CD4-positive, alpha-beta T cell (primary cell): ENCODE measurements around the gene DRAM1. TPM values are rescaled to one million over a fixed set of nuclear protein-coding genes. Genes with fewer than 3 reads are reported as not detected.
A peak's percentile ranks its signal among the peaks of the same experiment; 100 is the strongest.

Experiments used
- ATAC-seq: fragments of 200-7000 bp; cut with Tn5 transposase; one replicate; pipeline ENCODE4 v1.10.0; 2022; ENCODE audit warnings: mild to moderate bottlenecking; ENCODE audit not compliant: poor library complexity
- CTCF ChIA-PET: fragments of 350-600 bp; sonication (Branson Sonifier 250); formaldehyde crosslinking; loops from one replicate; lab custom pipeline; 2021; ENCODE audit warnings: antibody characterized with exemption, inconsistent platforms; lab: Charles Lee
- POLR2A ChIA-PET: fragments of 350-600 bp; sonication (Branson Sonifier 250); formaldehyde crosslinking; loops from one replicate; lab custom pipeline; 2021; ENCODE audit warnings: antibody characterized with exemption, inconsistent platforms; lab: Charles Lee
- DNase-seq, 14 experiments: peaks; one replicate each; pipeline ENCODE4 v3.0.0-alpha.2; 2013 to 2020; ENCODE audit warnings: mixed read lengths in 2 of 14
- H3K27ac ChIP-seq, 2 donors: one replicate each; pipeline versions ENCODE4 v1.5.1 to v1.7.0; 2013; ENCODE audit warnings: low read length in 2 of 2, low read depth in 1 of 2, mild to moderate bottlenecking in 1 of 2
- H3K27me3 ChIP-seq, 2 experiments: 1 replicate in 1 of 2; 2 replicates in 1 of 2; pipeline versions ENCODE4 v1.6.1 to v1.7.0; 2013; ENCODE audit warnings: low read length in 2 of 2, control low read depth in 1 of 2, mild to moderate bottlenecking in 1 of 2, moderate library complexity in 1 of 2; ENCODE audit not compliant: insufficient read depth in 2 of 2, control insufficient read depth in 1 of 2
- H3K36me3 ChIP-seq: one replicate; pipeline ENCODE4 v1.6.1; 2013; ENCODE audit warnings: low read length, control low read depth; ENCODE audit not compliant: insufficient read depth
- H3K4me1 ChIP-seq: one replicate; pipeline ENCODE4 v1.6.1; 2013; ENCODE audit warnings: low read length, control low read depth; ENCODE audit not compliant: insufficient read depth
- H3K4me3 ChIP-seq: one replicate; pipeline ENCODE4 v1.5.1; 2013; ENCODE audit warnings: mild to moderate bottlenecking, low read length, moderate library complexity
- H3K9me3 ChIP-seq, 2 experiments: 1 replicate in 1 of 2; 2 replicates in 1 of 2; pipeline versions ENCODE4 v1.6.1 to v1.7.0; 2013; ENCODE audit warnings: low read length in 2 of 2, mild to moderate bottlenecking in 2 of 2, control low read depth in 1 of 2, moderate library complexity in 1 of 2; ENCODE audit not compliant: control insufficient read depth in 1 of 2, insufficient read depth in 1 of 2
- H3K27ac Mint-ChIP-seq: one replicate; pipeline ENCODE4 v1.8.0; 2020; ENCODE audit warnings: mixed read lengths
- H3K27me3 Mint-ChIP-seq: one replicate; pipeline ENCODE4 v1.8.0; 2021; ENCODE audit warnings: mixed read lengths
- H3K36me3 Mint-ChIP-seq: one replicate; pipeline ENCODE4 v1.8.0; 2021; ENCODE audit warnings: low read depth, mixed read lengths
- H3K4me1 Mint-ChIP-seq: one replicate; pipeline ENCODE4 v1.8.0; 2021; ENCODE audit warnings: low read depth, mixed read lengths
- H3K4me3 Mint-ChIP-seq: one replicate; pipeline ENCODE4 v1.8.0; 2020; ENCODE audit warnings: mild to moderate bottlenecking, mixed read lengths
- H3K9me3 Mint-ChIP-seq: one replicate; pipeline ENCODE4 v1.8.0; 2020; ENCODE audit warnings: mixed read lengths
- intact Hi-C, 2 experiments: fragments of 100-400 bp; cut with DNase I in 1 of 2; cut with micrococcal nuclease in 1 of 2; formaldehyde crosslinking; loops; one replicate each; pipeline versions ENCODE4 v1.15.1 to v1.9.0; 2023 to 2025; cut with DNase I, micrococcal nuclease
- total RNA-seq, 174 experiments: library from RNA in 2 of 174; stranded (reverse) in 2 of 174; gene quantifications; one replicate each; pipeline ENCODE4 v1.2.3 and lab custom pipeline; 2021 to 2026
- TF ChIP-seq, protein P1 (sequence below): fragments of 200-600 bp; IDR thresholded peaks from one replicate; pipeline ENCODE4 v1.8.0; 2022; ENCODE audit warnings: antibody characterized with exemption, mild to moderate bottlenecking

DRAM1 gene
- total RNA-seq, 2 experiments from 2014 or later, result 1.3 to 1.6 TPM

DNA sequence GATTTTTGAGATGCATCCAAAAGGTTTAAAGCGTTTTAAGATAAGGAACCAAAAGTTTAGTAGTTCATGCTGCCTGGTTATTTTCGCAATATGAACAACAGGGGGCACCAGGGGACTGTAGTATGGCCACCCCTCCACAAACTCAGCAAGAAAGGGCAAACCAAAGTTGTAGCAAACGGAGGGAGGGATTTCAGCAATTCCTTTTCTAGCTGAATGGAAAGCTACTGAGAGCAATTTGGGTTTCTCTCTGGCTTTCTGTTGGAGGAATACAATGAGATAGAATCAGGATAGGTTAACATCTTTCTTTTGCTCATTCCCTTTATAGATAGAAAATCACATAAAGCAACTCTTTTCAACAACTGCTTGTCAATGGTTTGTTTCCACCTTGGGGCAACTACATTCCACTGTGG lies 62.5 kb downstream of the DRAM1 start:
- DNase-seq (peak; percentile 20 to 75 (median 38)), ATAC-seq (peak; percentile 71)
- intact Hi-C loops, result loop anchor here (1.0 to 5.0 kb wide), 3 partner anchors 544 to 1609 kb away; no protein-coding TSS in a partner anchor
- ChIA-PET CTCF (interaction anchor here (1.3 to 1.6 kb wide), 3 partner anchors 26 to 1609 kb away, joined by 3 read pairs; no protein-coding TSS in a partner anchor), POLR2A (no interaction called here)
- Histone ChIP-seq H3K36me3 (no peaks in the 10 kb centered on the region), H3K27ac (no peak overlapping the region), H3K27me3 (no peaks in the 10 kb centered on the region), H3K4me1 (no peaks in the 10 kb centered on the region), H3K4me3 (no peak overlapping the region), H3K9me3 (no peaks in the 10 kb centered on the region)
- Mint-ChIP-seq H3K4me3 (no peak overlapping the region), H3K27me3 (peaks cover 19% of the 10 kb centered on the region), H3K9me3 (no peaks in the 10 kb centered on the region), H3K36me3 (no peaks in the 10 kb centered on the region), H3K4me1 (no peaks in the 10 kb centered on the region), H3K27ac (no peak overlapping the region)
- TF ChIP-seq, protein P1, sequence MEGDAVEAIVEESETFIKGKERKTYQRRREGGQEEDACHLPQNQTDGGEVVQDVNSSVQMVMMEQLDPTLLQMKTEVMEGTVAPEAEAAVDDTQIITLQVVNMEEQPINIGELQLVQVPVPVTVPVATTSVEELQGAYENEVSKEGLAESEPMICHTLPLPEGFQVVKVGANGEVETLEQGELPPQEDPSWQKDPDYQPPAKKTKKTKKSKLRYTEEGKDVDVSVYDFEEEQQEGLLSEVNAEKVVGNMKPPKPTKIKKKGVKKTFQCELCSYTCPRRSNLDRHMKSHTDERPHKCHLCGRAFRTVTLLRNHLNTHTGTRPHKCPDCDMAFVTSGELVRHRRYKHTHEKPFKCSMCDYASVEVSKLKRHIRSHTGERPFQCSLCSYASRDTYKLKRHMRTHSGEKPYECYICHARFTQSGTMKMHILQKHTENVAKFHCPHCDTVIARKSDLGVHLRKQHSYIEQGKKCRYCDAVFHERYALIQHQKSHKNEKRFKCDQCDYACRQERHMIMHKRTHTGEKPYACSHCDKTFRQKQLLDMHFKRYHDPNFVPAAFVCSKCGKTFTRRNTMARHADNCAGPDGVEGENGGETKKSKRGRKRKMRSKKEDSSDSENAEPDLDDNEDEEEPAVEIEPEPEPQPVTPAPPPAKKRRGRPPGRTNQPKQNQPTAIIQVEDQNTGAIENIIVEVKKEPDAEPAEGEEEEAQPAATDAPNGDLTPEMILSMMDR, result peak; percentile 74

- H3K4me3 Mint-ChIP-seq, result no peak overlapping the region
- Histone ChIP-seq H3K36me3 (no peaks in the 10 kb centered on the region), H3K4me1 (no peaks in the 10 kb centered on the region), H3K9me3 (no peaks in the 10 kb centered on the region), H3K27me3 (no peaks in the 10 kb centered on the region), H3K27ac (no peak overlapping the region), H3K4me3 (no peak overlapping the region)
- ChIA-PET CTCF (interaction anchor here (1.3 to 1.6 kb wide), 3 partner anchors 26 to 1608 kb away, joined by 3 read pairs; no protein-coding TSS in a partner anchor), POLR2A (no interaction called here)
- DNase-seq (no peak), ATAC-seq (no peak)
- no peaks in the 10 kb centered on the region for H3K36me3 Mint-ChIP-seq
- TF ChIP-seq, protein P1, result no peak
- no peaks in the 10 kb centered on the region for H3K9me3 Mint-ChIP-seq
- no peak overlapping the region for H3K27ac Mint-ChIP-seq
- peaks cover 18% of the 10 kb centered on the region for H3K27me3 Mint-ChIP-seq
- no peaks in the 10 kb centered on the region for H3K4me1 Mint-ChIP-seq
- intact Hi-C loops, result loop anchor here (1.0 to 5.0 kb wide), 3 partner anchors 544 to 1608 kb away; no protein-coding TSS in a partner anchor
Observed at GRCh38 chr12:101940400-101940950, 63.1 kb downstream of the DRAM1 start.

DNA sequence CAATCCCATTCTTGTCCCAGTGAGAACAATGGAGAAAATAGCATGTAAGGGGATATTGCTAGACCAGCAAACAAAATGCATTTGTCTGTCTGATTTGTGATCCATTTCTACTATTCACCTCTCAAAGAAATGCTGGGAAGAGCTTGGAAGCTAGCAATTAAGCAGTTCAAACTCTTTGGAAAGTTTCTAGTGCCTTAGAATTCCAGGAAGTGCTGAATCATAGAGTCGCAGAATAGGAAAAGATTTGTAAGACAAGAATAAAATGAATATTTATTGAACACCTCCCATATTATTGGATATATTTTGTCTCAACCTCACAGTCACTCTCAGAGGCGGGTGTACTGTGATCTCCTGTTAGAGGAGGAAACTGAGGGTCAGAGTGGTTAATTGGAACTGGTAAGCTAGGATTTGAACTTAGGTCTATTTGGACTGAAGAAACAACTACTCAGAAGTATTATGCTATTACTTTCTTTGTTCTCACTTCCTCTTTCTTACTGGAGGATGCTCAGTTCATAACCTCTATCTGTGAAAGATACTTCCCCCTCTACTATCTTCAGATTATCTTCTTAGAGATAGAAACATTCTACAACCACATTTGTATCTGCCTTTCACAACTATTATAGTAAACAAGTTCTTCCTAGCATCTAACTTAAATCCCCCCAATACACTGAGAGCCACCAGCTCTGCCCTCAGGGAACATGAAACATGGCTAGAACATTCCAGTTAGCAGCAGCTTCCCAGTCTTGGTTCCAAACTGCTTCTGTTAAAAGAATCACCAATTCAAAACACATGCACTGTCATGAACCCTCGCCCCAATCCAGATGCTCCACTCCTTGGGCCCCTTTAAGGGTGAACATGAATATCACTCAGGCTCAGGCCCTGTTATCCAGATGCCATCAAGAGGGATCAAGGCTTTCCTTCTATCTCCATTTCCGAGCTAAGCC lies 64.2 kb downstream of the DRAM1 start:
- Mint-ChIP-seq H3K27me3 (peaks cover 11% of the 10 kb centered on the region), H3K9me3 (no peaks in the 10 kb centered on the region), H3K27ac (no peak overlapping the region), H3K36me3 (no peaks in the 10 kb centered on the region), H3K4me3 (no peak overlapping the region), H3K4me1 (no peaks in the 10 kb centered on the region)
- Histone ChIP-seq H3K4me1 (no peaks in the 10 kb centered on the region), H3K4me3 (no peak overlapping the region), H3K36me3 (no peaks in the 10 kb centered on the region), H3K9me3 (no peaks in the 10 kb centered on the region), H3K27ac (no peak overlapping the region), H3K27me3 (no peaks in the 10 kb centered on the region)
- intact Hi-C loops, result loop anchor here (2.0 to 5.0 kb wide), 2 partner anchors 1606 to 1607 kb away; no protein-coding TSS in a partner anchor
- DNase-seq (no peak), ATAC-seq (no peak)
- POLR2A ChIA-PET, result no interaction called here
- TF ChIP-seq, protein P1, result no peak
- CTCF ChIA-PET, result interaction anchor here (1.3 to 1.6 kb wide), 3 partner anchors 23 to 543 kb away, joined by 3 read pairs; no protein-coding TSS in a partner anchor
